HG02884 (cell line): ENCODE measurements around the gene SUN1.
"Not testable (repeated sequence)": the region's sequence is repeated elsewhere in the genome, so short reads cannot be mapped to it uniquely, and the experiment has no call there.

ENCODE experiments used
- ATAC-seq: cut with Tn5 transposase; IDR thresholded peaks from one replicate; pipeline ENCODE4 v1.9.1; 2021; ENCODE audit warnings: mild to moderate bottlenecking, moderate library complexity; ENCODE audit not compliant: unreplicated experiment

SUN1 gene

GRCh38 chr7:803796-804195 is 28.5 kb upstream of the SUN1 start:
- ATAC-seq, result not testable (repeated sequence)

- ATAC-seq, result no peak
These were observed 27.0 kb upstream of the SUN1 start for GRCh38 chr7:805261-805660.

- no peak for ATAC-seq
These were observed 16.7 kb upstream of the SUN1 start for GRCh38 chr7:815284-816216.

- ATAC-seq, result peak; percentile 78
These were observed 16.0 kb upstream of the SUN1 start for GRCh38 chr7:816300-816750.

- peak; percentile 18 for ATAC-seq
These were observed 15.3 kb upstream of the SUN1 start for GRCh38 chr7:816751-817671.

GRCh38 chr7:818031-818699 is 14.1 kb upstream of the SUN1 start:
- no peak for ATAC-seq

- no peak for ATAC-seq
These were observed 11.9 kb upstream of the SUN1 start for GRCh38 chr7:820341-820740.

GRCh38 chr7:821688-822087 is 10.6 kb upstream of the SUN1 start:
- no peak for ATAC-seq

GRCh38 chr7:822692-823276 is 9.5 kb upstream of the SUN1 start:
- no peak for ATAC-seq

GRCh38 chr7:823649-824048 is 8.6 kb upstream of the SUN1 start:
- ATAC-seq, result no peak

GRCh38 chr7:824081-824480 is 8.2 kb upstream of the SUN1 start:
- ATAC-seq, result no peak

- ATAC-seq, result no peak
These were observed 7.6 kb upstream of the SUN1 start for GRCh38 chr7:824664-825063.

GRCh38 chr7:825386-825785 is 6.9 kb upstream of the SUN1 start:
- no peak for ATAC-seq

- ATAC-seq, result no peak
These were observed 5.9 kb upstream of the SUN1 start for GRCh38 chr7:826230-826917.

- ATAC-seq, result no peak
These were observed 3.3 kb upstream of the SUN1 start for GRCh38 chr7:828793-829561.

GRCh38 chr7:830069-830468 is 2.2 kb upstream of the SUN1 start:
- ATAC-seq, result no peak

- peak; percentile 62 for ATAC-seq
These were observed 595 bp upstream of the SUN1 start for GRCh38 chr7:831596-832166.

GRCh38 chr7:832968-833424 is 720 bp downstream of the SUN1 start:
- ATAC-seq, result no peak
